ENCODE measurements around the gene STX5.
"Not testable (repeated sequence)": the region's sequence is repeated elsewhere in the genome, so short reads cannot be mapped to it uniquely, and the experiment has no call there.

Gene STX5

DNA sequence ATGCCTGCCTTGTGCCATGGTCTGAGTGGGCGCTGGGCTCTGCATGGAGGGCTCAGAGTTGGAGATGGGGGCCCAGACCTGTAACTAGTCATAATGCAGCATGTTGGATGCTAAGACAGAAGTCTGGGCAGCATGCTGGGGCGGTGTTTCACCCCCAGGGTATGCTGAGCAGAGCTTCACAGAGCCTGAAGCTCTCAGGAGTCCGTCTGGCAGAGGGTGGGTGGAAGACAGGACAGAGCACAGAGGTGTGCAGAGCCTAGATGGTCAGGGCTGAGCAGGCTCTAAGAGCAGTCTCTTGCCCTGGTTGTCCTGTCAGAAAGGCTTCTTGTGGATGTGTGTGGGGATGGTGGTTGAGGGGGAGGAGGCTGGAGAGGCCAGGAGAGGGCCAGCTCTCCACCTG, 53.4 kb downstream of the STX5 start:
- DNase-seq = no peak

DNA sequence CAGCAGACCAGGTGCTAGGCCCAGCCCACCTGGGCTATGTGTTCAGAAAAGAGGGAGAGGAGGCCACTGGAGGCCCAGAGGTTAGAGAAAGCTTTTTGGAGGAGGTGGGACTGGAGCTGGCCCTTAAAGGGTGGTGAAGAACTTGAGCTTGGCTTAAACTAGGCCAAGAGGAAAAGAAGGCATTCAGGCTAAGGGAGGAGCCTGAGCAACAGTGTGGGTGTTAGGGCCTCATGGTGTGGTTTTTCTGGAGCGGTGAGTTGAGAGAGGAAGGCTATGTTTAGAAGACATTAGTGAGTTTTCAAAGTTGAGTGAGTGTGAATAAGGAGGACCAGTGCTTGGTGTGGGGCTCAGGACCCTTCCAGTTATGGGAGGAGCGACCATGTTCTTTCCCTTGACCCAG, 54.5 kb downstream of the STX5 start:
- DNase-seq = no peak

DNA sequence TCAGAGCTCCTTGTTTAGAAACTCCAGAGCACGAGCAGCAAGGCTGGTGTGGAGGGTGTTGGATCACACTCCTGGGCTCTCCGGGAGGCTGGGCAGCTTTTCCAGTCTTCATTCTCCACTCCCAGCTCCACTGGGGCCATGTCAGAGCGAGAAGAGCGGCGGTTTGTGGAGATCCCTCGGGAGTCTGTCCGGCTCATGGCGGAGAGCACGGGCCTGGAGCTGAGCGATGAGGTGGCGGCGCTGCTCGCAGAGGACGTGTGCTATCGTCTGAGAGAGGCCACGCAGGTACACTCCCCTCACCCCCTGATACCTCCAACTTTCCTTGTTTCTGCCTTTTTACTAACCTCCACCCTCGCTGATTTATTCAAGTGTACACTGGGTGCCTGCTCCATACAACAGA, 56.2 kb downstream of the STX5 start:
- DNase-seq = no peak

DNA sequence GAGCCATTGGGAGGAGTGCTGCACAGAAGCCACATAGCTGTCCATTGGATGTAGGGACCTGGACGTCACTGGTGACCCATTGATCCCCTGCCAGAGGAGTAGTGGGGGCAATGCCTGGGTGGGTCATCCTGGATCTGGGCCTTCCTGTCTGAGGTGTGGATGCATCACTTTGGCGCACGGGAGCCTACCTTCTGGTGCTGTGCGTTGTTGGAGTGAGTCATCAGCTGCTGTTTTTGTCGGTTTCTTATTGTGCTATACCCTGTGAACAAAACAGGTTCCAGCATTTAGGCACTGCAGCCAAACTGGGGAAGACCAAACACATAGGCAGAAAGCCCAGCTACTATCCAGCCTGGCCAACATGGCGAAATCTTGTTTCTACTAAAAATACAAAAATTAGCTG, 57.4 kb downstream of the STX5 start:
- DNase-seq = no peak

DNA sequence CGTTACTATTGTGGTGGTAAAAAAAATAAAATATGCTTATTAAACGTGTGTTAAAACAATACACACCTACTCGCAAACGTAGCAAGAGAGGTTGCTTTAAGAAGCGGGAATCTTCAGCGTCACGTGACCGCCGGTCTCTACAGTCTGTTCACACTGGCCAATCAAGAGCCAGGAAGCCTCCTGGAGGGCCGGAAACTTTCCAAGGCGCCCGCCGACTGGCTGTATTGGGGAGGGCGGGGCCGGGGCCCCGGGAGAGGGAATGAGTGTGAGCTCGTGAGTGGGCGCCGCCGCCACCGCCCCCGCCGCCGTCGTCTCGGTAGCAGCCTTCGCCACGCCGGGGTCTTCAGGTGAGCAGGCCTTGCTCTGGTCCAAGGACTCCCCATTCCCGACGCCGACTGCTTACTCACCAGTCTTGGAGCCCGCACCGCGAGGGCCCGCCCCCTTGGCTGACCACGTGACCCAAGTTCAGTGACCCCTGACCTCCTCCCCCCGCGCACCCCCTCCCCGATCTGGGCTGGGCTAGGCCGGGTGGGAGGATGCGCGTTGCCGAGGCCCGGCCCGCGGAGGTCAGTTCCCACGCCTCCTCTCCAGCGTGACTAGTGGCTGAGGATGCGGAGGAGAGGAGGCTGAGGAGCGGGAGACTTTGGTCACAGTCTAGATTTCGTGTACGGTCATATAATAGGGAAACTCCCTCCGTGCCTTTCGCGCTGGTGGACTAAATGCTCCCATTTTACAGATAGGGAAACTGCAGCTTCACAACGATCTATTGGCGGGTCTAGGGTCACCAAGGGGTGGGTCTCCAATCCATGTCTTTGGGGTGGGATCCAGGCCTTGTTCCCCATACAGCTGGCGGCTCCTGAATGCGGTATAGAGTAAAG, 60.5 kb downstream of the STX5 start, which contains the start of gene TAF6L:
Gene TAF6L (plus strand): TSS at position 253 of the 878 bp plus-strand sequence. CDS start 4,388 bp downstream, outside the sequence.
- peak; percentile 93 for DNase-seq

DNA sequence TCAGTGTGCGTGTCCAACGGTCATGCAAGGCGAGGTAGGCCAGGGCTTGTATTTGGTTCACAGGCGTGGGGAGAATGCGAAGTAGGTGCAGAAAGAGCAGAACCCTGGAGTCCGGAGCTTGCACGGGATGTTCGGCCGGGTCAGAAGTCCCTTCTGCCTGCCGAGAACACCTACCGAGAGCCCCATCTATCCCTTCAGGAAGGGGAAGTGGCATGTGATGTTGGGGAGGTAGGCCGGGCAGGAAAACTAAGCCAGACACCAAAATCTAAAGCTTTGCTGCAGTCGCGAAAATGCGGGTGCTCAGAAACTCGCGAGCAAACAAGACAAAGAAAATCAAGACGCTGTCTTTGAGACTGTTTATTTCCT, 61.1 kb downstream of the STX5 start:
- peak; percentile 87 for DNase-seq

DNA sequence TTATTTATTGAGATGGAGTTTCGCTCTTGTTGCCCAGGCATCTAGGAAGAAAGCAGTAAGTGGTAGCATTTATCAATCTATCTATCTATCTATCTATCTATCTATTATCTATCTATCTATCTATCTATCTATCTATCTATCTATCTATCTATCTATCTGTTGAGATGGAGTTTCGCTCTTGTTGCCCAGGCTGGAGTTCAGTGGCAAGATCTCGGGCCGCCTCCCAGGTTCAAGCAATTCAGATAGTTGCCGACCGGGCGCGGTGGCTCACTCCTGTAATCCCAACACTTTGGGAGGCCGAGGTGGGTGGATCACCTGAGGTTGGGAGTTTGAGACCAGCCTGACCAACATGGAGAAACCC, 71.0 kb downstream of the STX5 start:
- not testable (repeated sequence) for DNase-seq

DNA sequence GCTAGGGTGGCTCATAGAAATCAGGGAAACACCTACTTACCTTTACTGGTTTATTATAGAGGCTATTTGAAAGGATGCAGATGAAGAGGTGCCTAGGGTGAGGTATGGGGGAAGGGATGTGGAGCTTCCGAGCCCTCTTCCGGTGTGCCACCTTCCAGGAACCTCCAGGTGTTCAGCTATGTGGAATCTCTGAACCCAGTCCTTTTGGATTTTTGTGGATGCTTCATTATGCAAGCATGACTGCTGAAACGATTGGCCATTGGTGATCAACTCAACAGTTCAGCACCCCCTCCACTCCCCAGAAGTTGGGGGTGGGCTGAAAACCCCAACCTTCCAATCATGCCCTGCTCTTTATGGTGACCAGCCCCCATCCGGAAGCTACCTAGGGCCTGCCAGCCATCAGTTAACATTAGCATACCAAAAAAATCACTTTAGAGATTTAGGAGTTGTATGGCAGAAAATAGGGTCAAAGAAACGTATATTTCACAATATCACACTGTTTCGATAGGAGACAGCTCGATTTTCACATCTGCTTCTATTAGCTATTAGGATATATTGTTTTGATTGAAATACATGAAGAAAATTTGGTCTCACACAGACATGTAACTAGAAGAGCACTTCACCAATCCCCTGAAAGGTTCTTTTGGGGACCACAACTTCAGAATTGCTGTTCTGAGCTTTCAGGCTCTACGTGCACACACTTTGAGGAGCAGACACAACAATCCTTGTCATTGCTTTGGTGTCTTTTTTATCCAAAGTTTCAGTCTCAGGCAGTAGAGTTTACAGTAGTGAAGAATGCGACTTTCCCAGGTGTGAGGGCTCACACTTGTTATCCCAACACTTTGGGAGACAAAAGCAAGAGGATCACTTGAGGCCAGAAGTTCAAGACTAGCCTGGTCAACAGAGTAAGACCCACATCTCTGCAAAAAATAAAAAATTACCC, 73.7 kb downstream of the STX5 start:
- DNase-seq = no peak

Measured in NCI-H2227 treated with DMSO at 0.1 percent for 48 hours (cell line).